HG03280 (cell line): Measurements from ENCODE around the gene FGD3.
A peak's percentile ranks its signal among the peaks of the same experiment; 100 is the strongest.

Experiments used
- ATAC-seq: cut with Tn5 transposase; IDR thresholded peaks from one replicate; pipeline ENCODE4 v1.9.1; 2021; ENCODE audit warnings: mild to moderate bottlenecking, moderate library complexity; ENCODE audit not compliant: unreplicated experiment

The FGD3 gene

GRCh38 chr9:93051680-93052089 lies 104.4 kb downstream of the FGD3 start:
- ATAC-seq, result no peak

- no peak for ATAC-seq
Observed at GRCh38 chr9:93052791-93053540, 105.6 kb downstream of the FGD3 start.

- no peak for ATAC-seq
Observed at GRCh38 chr9:93053781-93054331, 106.5 kb downstream of the FGD3 start.

- ATAC-seq, result no peak
Observed at GRCh38 chr9:93054758-93055704, 107.7 kb downstream of the FGD3 start.

- no peak for ATAC-seq
Observed at GRCh38 chr9:93057042-93057702, 109.8 kb downstream of the FGD3 start.

GRCh38 chr9:93057703-93058354 lies 110.5 kb downstream of the FGD3 start:
- peak; percentile 5 for ATAC-seq

- ATAC-seq, result peak; percentile 51
Observed at GRCh38 chr9:93058355-93059010, 111.2 kb downstream of the FGD3 start, which contains the start of gene SUSD3. SUSD3 (plus strand) TSS chr9:93058701; CDS start chr9:93058743, 42 bp downstream.

- ATAC-seq, result peak; percentile 12
Observed at GRCh38 chr9:93059011-93059714, 111.8 kb downstream of the FGD3 start.

- no peak for ATAC-seq
Observed at GRCh38 chr9:93059715-93060578, 112.6 kb downstream of the FGD3 start.

- no peak for ATAC-seq
Observed at GRCh38 chr9:93060746-93061259, 113.5 kb downstream of the FGD3 start.

GRCh38 chr9:93061260-93061751 lies 114.0 kb downstream of the FGD3 start:
- ATAC-seq, result no peak

GRCh38 chr9:93061791-93062763 lies 114.8 kb downstream of the FGD3 start:
- ATAC-seq, result no peak

GRCh38 chr9:93064392-93065134 lies 117.2 kb downstream of the FGD3 start:
- ATAC-seq, result peak; percentile 83

- no peak for ATAC-seq
Observed at GRCh38 chr9:93065135-93065720, 117.9 kb downstream of the FGD3 start.

GRCh38 chr9:93066978-93067603 lies 119.8 kb downstream of the FGD3 start:
- ATAC-seq, result no peak
